HCT116 (cell line): ENCODE measurements around the gene CAPZB. TPM values are rescaled to one million over a fixed set of nuclear protein-coding genes. Genes with fewer than 3 reads are reported as not detected.

Source experiments
- ATAC-seq: fragments of 200-7000 bp; cut with Tn5 transposase; 2 replicates; pipeline ENCODE4 v1.9.1; 2020; ENCODE audit warnings: mild to moderate bottlenecking, moderate library complexity
- BruUV-seq: library from RNA; stranded (reverse); fragments of 400-500 nt; replicated peaks from 2 replicates; lab custom pipeline; 2021; lab: Mats Ljungman, UMichigan
- CTCF ChIA-PET: fragments of 300-600 bp; sonication (Branson Sonifier 250); formaldehyde crosslinking; loops from one replicate; lab custom pipeline; 2021; ENCODE audit warnings: antibody characterized with exemption; lab: Charles Lee
- POLR2A ChIA-PET: fragments of 300-600, 350-600 bp; sonication (Branson Sonifier 250); formaldehyde crosslinking; loops from one replicate; lab custom pipeline; 2021; ENCODE audit warnings: antibody characterized with exemption; lab: Charles Lee
- RAD21 ChIA-PET, 2 experiments: fragments of 300-600 bp; sonication (Branson Sonifier 250); formaldehyde crosslinking; loops; one replicate each; lab custom pipeline; 2023; ENCODE audit warnings: low total read pairs in 2 of 2; ENCODE audit not compliant: uncharacterized antibody in 2 of 2, unreplicated experiment in 2 of 2, low non-redundant PET in 1 of 2; lab: Charles Lee
- DNase-seq: peaks from one replicate; pipeline ENCODE4 v3.0.0-alpha.2; 2010; ENCODE audit warnings: low read depth, low spot score
- H2AFZ ChIP-seq: fragments of 200-600 bp; shearing (Covaris generic), sonication (generic); 2 replicates; pipeline ENCODE4 v1.6.1; 2017; ENCODE audit warnings: low read depth, mixed run types, mixed read lengths, antibody characterized with exemption, low read length; ENCODE audit not compliant: poor library complexity, severe bottlenecking
- H3K27ac ChIP-seq: 2 replicates; pipeline ENCODE4 v1.5.1; 2012; ENCODE audit warnings: low read depth, low read length
- H3K27me3 ChIP-seq: fragments of 200-600 bp; sonication (generic); 2 replicates; pipeline ENCODE4 v1.6.1; 2016; ENCODE audit warnings: mixed run types, low read length, mixed read lengths; ENCODE audit not compliant: insufficient read depth
- H3K36me3 ChIP-seq, 2 experiments: fragments of 200-500 bp in 1 of 2; fragments of 200-600 bp in 1 of 2; sonication (Bioruptor generic) in 1 of 2; sonication (generic) in 1 of 2; 2 replicates each; pipeline versions ENCODE4 v1.5.1 to v1.6.1; 2014 to 2016; ENCODE audit warnings: low read length in 2 of 2, inconsistent platforms in 1 of 2, mixed read lengths in 1 of 2, mixed run types in 1 of 2; ENCODE audit not compliant: insufficient read depth in 2 of 2, control insufficient read depth in 1 of 2
- H3K4me1 ChIP-seq, 2 experiments: fragments of 200-600 bp in 1 of 2; sonication (generic) in 1 of 2; 2 replicates each; pipeline versions ENCODE4 v1.5.1 to v1.6.1; 2012 to 2017; ENCODE audit warnings: low read length in 2 of 2, inconsistent platforms in 1 of 2, mild to moderate bottlenecking in 1 of 2, mixed read lengths in 1 of 2, mixed run types in 1 of 2, moderate library complexity in 1 of 2; ENCODE audit not compliant: insufficient read depth in 2 of 2, control insufficient read depth in 1 of 2
- H3K4me2 ChIP-seq: fragments of 200-600 bp; sonication (generic); 2 replicates; pipeline ENCODE4 v1.6.1; 2017; ENCODE audit warnings: mixed run types, low read length, mixed read lengths
- H3K4me3 ChIP-seq, 2 experiments: fragments of 200-600 bp in 1 of 2; sonication (generic) in 1 of 2; replicated peaks in 1 of 2; 2 replicates each; pipeline ENCODE4 v1.5.1; 2011 to 2016; ENCODE audit warnings: low read length in 2 of 2, control low read depth in 1 of 2, low read depth in 1 of 2, mild to moderate bottlenecking in 1 of 2, mixed read lengths in 1 of 2, mixed run types in 1 of 2
- H3K79me2 ChIP-seq: fragments of 200-600 bp; sonication (generic); 2 replicates; pipeline ENCODE4 v1.6.1; 2017; ENCODE audit warnings: mild to moderate bottlenecking, mixed run types, low read length, moderate library complexity, mixed read lengths; ENCODE audit not compliant: insufficient read depth
- H3K9ac ChIP-seq: fragments of 200-600 bp; sonication (generic); 2 replicates; pipeline ENCODE4 v1.6.1; 2016; ENCODE audit warnings: low read length, mixed read lengths
- H3K9me2 ChIP-seq: fragments of 200-600 bp; sonication (generic), shearing (Covaris generic); 2 replicates; pipeline ENCODE4 v1.6.1; 2017; ENCODE audit warnings: mixed run types, mild to moderate bottlenecking, moderate library complexity; ENCODE audit not compliant: insufficient read depth
- H3K9me3 ChIP-seq, 2 experiments: fragments of 200-500 bp in 1 of 2; fragments of 200-600 bp in 1 of 2; sonication (Bioruptor generic) in 1 of 2; sonication (generic) in 1 of 2; 2 replicates each; pipeline ENCODE4 v1.6.1; 2014 to 2017; ENCODE audit warnings: low read length in 2 of 2, mixed read lengths in 2 of 2, inconsistent platforms in 1 of 2, low read depth in 1 of 2, mild to moderate bottlenecking in 1 of 2, mixed run types in 1 of 2, moderate library complexity in 1 of 2; ENCODE audit not compliant: control insufficient read depth in 1 of 2, insufficient read depth in 1 of 2
- H4K20me1 ChIP-seq: fragments of 200-600 bp; sonication (generic), shearing (Covaris generic); 2 replicates; pipeline ENCODE4 v1.6.1; 2017; ENCODE audit warnings: mixed run types, mild to moderate bottlenecking, moderate library complexity; ENCODE audit not compliant: insufficient read depth
- CBX3 ChIP-seq: IDR thresholded peaks from 2 replicates; pipeline ENCODE4 v1.6.1; 2012; ENCODE audit warnings: low read depth
- EGR1 ChIP-seq: IDR thresholded peaks from 2 replicates; pipeline ENCODE4 v1.6.1; 2012; ENCODE audit warnings: low read depth
- MAX ChIP-seq: IDR thresholded peaks from 2 replicates; pipeline ENCODE4 v1.6.1; 2012
- RAD21 ChIP-seq: IDR thresholded peaks from 2 replicates; pipeline ENCODE4 v1.6.1; 2012; ENCODE audit warnings: low read depth, mild to moderate bottlenecking
- SP1 ChIP-seq: IDR thresholded peaks from 2 replicates; pipeline ENCODE4 v1.6.1; 2012; ENCODE audit warnings: low read depth
- SRF ChIP-seq: IDR thresholded peaks from 2 replicates; pipeline ENCODE4 v1.6.1; 2012; ENCODE audit warnings: low read depth
- intact Hi-C: fragments of 100-400 bp; cut with micrococcal nuclease; formaldehyde crosslinking; loops from 2 replicates; pipeline ENCODE4 v1.10.0; 2022
- total RNA-seq: library from RNA; stranded (reverse); gene quantifications from one replicate; pipeline ENCODE4 v1.2.1, GENCODE V29; 2021; ENCODE audit not compliant: unreplicated experiment
- TF ChIP-seq, protein P1 (sequence below): IDR thresholded peaks from 2 replicates; pipeline ENCODE4 v1.6.1; 2011; ENCODE audit warnings: mild to moderate bottlenecking, low read length, moderate library complexity; ENCODE audit not compliant: insufficient replicate concordance; ENCODE audit errors: extremely low read depth
- TF ChIP-seq, protein P2 (sequence below): IDR thresholded peaks from 2 replicates; pipeline ENCODE4 v1.6.1; 2012; ENCODE audit warnings: low read depth

Gene CAPZB
- total RNA-seq, 1 experiment from 2014 or later = 203 TPM

DNA sequence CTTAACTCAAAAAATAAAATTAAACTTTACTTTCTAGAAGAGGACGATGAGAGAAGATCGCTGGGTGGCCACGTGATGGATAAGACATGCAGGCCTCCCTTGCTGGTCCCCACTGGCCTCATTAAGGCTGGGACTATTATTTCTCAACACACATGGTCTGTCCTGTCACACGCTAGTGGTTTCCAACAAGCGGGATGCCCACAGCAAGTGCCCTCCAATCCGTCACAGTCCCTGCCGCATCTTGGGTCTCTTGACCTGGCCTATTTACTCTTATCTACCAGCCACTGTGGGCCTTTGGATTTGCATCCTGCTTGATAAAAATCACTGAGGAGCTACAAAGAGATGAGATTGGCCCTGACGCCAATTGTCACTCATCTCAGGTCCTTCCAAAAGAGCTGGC, 30.0 kb downstream of the CAPZB start:
- ATAC-seq (no peak), DNase-seq (no peak)
- TF ChIP-seq, protein P1, sequence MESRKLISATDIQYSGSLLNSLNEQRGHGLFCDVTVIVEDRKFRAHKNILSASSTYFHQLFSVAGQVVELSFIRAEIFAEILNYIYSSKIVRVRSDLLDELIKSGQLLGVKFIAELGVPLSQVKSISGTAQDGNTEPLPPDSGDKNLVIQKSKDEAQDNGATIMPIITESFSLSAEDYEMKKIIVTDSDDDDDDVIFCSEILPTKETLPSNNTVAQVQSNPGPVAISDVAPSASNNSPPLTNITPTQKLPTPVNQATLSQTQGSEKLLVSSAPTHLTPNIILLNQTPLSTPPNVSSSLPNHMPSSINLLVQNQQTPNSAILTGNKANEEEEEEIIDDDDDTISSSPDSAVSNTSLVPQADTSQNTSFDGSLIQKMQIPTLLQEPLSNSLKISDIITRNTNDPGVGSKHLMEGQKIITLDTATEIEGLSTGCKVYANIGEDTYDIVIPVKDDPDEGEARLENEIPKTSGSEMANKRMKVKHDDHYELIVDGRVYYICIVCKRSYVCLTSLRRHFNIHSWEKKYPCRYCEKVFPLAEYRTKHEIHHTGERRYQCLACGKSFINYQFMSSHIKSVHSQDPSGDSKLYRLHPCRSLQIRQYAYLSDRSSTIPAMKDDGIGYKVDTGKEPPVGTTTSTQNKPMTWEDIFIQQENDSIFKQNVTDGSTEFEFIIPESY = no peak
- no peak for TF ChIP-seq RAD21
- TF ChIP-seq, protein P2, sequence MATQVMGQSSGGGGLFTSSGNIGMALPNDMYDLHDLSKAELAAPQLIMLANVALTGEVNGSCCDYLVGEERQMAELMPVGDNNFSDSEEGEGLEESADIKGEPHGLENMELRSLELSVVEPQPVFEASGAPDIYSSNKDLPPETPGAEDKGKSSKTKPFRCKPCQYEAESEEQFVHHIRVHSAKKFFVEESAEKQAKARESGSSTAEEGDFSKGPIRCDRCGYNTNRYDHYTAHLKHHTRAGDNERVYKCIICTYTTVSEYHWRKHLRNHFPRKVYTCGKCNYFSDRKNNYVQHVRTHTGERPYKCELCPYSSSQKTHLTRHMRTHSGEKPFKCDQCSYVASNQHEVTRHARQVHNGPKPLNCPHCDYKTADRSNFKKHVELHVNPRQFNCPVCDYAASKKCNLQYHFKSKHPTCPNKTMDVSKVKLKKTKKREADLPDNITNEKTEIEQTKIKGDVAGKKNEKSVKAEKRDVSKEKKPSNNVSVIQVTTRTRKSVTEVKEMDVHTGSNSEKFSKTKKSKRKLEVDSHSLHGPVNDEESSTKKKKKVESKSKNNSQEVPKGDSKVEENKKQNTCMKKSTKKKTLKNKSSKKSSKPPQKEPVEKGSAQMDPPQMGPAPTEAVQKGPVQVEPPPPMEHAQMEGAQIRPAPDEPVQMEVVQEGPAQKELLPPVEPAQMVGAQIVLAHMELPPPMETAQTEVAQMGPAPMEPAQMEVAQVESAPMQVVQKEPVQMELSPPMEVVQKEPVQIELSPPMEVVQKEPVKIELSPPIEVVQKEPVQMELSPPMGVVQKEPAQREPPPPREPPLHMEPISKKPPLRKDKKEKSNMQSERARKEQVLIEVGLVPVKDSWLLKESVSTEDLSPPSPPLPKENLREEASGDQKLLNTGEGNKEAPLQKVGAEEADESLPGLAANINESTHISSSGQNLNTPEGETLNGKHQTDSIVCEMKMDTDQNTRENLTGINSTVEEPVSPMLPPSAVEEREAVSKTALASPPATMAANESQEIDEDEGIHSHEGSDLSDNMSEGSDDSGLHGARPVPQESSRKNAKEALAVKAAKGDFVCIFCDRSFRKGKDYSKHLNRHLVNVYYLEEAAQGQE = no peak
- TF ChIP-seq SRF = no peak
- no peak for TF ChIP-seq SP1
- no peak for TF ChIP-seq CBX3
- TF ChIP-seq MAX = no peak
- no peak for TF ChIP-seq EGR1
- no peaks in the 10 kb centered on the region for H3K27me3 ChIP-seq
- H3K9me3 ChIP-seq = no peaks in the 10 kb centered on the region
- intact Hi-C loops = no loop called here
- peaks cover 3% of the 10 kb centered on the region; the same call in 1 of the 2 replicates for H4K20me1 ChIP-seq
- POLR2A ChIA-PET = no interaction called here
- H3K4me1 ChIP-seq = peaks cover 15 to 23% of the 10 kb centered on the region in 2 experiments
- no peak overlapping the region for H2AFZ ChIP-seq
- H3K9me2 ChIP-seq = no peaks in the 10 kb centered on the region
- no peak overlapping the region for H3K4me2 ChIP-seq
- H3K4me3 ChIP-seq = no peak overlapping the region
- peaks cover 91% of the 10 kb centered on the region for H3K79me2 ChIP-seq
- no TSS peak for BruUV-seq
- no peaks in the 10 kb centered on the region for H3K36me3 ChIP-seq
- RAD21 ChIA-PET = no interaction called here
- CTCF ChIA-PET = no interaction called here
- H3K9ac ChIP-seq = no peak overlapping the region
- no peak overlapping the region for H3K27ac ChIP-seq
